Kidney (tissue), 14 donors: ENCODE measurements around the gene PARN. TPM values are rescaled to one million over a fixed set of nuclear protein-coding genes. Genes with fewer than 3 reads are reported as not detected.

Experiments used
- DNase-seq, 5 donors: peaks; one replicate each; pipeline ENCODE4 v3.0.0-alpha.2; 2013 to 2020
- FAIRE-seq: peaks from 2 replicates; lab custom pipeline; 2012; peaks lifted over from hg19 to GRCh38; lab: Jason Lieb, UNC
- H3K27ac ChIP-seq, 2 donors: one replicate each; pipeline ENCODE4 v1.7.0; 2013; ENCODE audit warnings: low read depth in 2 of 2, low read length in 2 of 2, inconsistent platforms in 1 of 2
- H3K27me3 ChIP-seq: one replicate; pipeline ENCODE4 v1.7.1; 2013; ENCODE audit warnings: low read length, inconsistent platforms; ENCODE audit not compliant: control insufficient read depth, insufficient read depth
- H3K36me3 ChIP-seq, 3 donors: one replicate each; pipeline versions ENCODE4 v1.7.0 to v1.7.1; 2013; ENCODE audit warnings: low read length in 3 of 3, control low read depth in 1 of 3, inconsistent platforms in 1 of 3; ENCODE audit not compliant: insufficient read depth in 3 of 3, control insufficient read depth in 2 of 3
- H3K4me1 ChIP-seq, 3 donors: one replicate each; pipeline versions ENCODE4 v1.7.0 to v1.7.1; 2013; ENCODE audit warnings: low read length in 3 of 3, inconsistent platforms in 1 of 3, low read depth in 1 of 3; ENCODE audit not compliant: control insufficient read depth in 2 of 3, insufficient read depth in 2 of 3
- H3K4me3 ChIP-seq, 3 donors: one replicate each; pipeline versions ENCODE4 v1.7.0 to v1.8.1; 2013; ENCODE audit warnings: low read length in 3 of 3, control low read depth in 1 of 3, inconsistent platforms in 1 of 3
- H3K9ac ChIP-seq, 3 donors: one replicate each; pipeline versions ENCODE4 v1.7.0 to v1.7.1; 2013; ENCODE audit warnings: low read length in 3 of 3, control low read depth in 1 of 3, inconsistent platforms in 1 of 3
- H3K9me3 ChIP-seq, 3 donors: one replicate each; pipeline versions ENCODE4 v1.7.0 to v1.7.1; 2013; ENCODE audit warnings: low read length in 3 of 3, control low read depth in 1 of 3, inconsistent platforms in 1 of 3; ENCODE audit not compliant: control insufficient read depth in 2 of 3, insufficient read depth in 1 of 3
- CTCF ChIP-seq: IDR thresholded peaks from 3 replicates; pipeline ENCODE4 v1.5.1; 2012; ENCODE audit warnings: mild to moderate bottlenecking, moderate library complexity, borderline replicate concordance; ENCODE audit not compliant: insufficient read depth; ENCODE audit errors: extremely low read depth
- intact Hi-C: fragments of 100-400 bp; cut with DNase I; formaldehyde crosslinking; loops from one replicate; pipeline ENCODE4 v1.11.1; 2022
- polyA plus RNA-seq: library from polyadenylated mRNA; stranded (reverse); fragments of 350-450 nt; fragmentation: Illumina TruSeq; extraction: RNeasy Lipid Tissue Mini Kit (QIAGEN cat#74804); gene quantifications from one replicate; pipeline ENCODE4 v1.2.3, GENCODE V29; 2014; ENCODE audit warnings: low read depth, low replicate concordance; ENCODE audit not compliant: insufficient read depth
- total RNA-seq: library from RNA; stranded (reverse); fragmentation: NEBNext Ultra II Directional; extraction: Animal tissue kit (Norgen Biotek cat#: 25700); gene quantifications from one replicate; pipeline ENCODE4 v1.2.1, GENCODE V29; 2021
- donor health status: control.
- donor health status: control.
- donor health status: control.
- donor health status: control.
- donor health status: control.
- donor health status: DM: yes; HTN: yes; CAD: no.
- donor health status: Normal renal cell carcinoma (clear cell type).

Gene PARN
- total and polyA plus RNA-seq, 2 donors from 2014 or later = 17.3 to 32.5 TPM

GRCh38 chr16:14394834-14395233, 235.2 kb downstream of the PARN start:
- no peak for DNase-seq
- Histone ChIP-seq H3K27ac (no peak overlapping the region), H3K27me3 (no peaks in the 10 kb centered on the region), H3K4me1 (no peaks in the 10 kb centered on the region), H3K4me3 (no peak overlapping the region), H3K36me3 (no peaks in the 10 kb centered on the region), H3K9me3 (no peaks in the 10 kb centered on the region), H3K9ac (no peak overlapping the region)
- no peak for TF ChIP-seq CTCF
- intact Hi-C loops = no loop called here
- no peak for FAIRE-seq

- no peak overlapping the region for H3K27ac ChIP-seq
- no peak for TF ChIP-seq CTCF
- H3K4me3 ChIP-seq = no peak overlapping the region
- no peaks in the 10 kb centered on the region for H3K36me3 ChIP-seq
- no peaks in the 10 kb centered on the region for H3K9me3 ChIP-seq
- H3K4me1 ChIP-seq = no peaks in the 10 kb centered on the region
- DNase-seq (no peak), FAIRE-seq (no peak)
- intact Hi-C loops = no loop called here
- H3K27me3 ChIP-seq = no peaks in the 10 kb centered on the region
- no peak overlapping the region for H3K9ac ChIP-seq
Measured at GRCh38 chr16:14392960-14393359, 237.1 kb downstream of the PARN start.

GRCh38 chr16:14389359-14389758, 240.7 kb downstream of the PARN start:
- Histone ChIP-seq H3K27me3 (no peaks in the 10 kb centered on the region), H3K36me3 (no peaks in the 10 kb centered on the region)
- intact Hi-C loops = no loop called here

More at GRCh38 chr16:14389359-14389758, 240.7 kb downstream of the PARN start:
- no peak overlapping the region for H3K4me3 ChIP-seq
- DNase-seq (no peak), FAIRE-seq (no peak)
- H3K4me1 ChIP-seq = no peaks in the 10 kb centered on the region
- no peak overlapping the region for H3K27ac ChIP-seq
- no peaks in the 10 kb centered on the region for H3K9me3 ChIP-seq
- H3K9ac ChIP-seq = no peak overlapping the region
- TF ChIP-seq CTCF = no peak
